Loucy (cell line): ENCODE data around the gene TNS4.

Source experiments
- EZH2phosphoT487 ChIP-seq: fragments of 200-600 bp; IDR thresholded peaks from 2 replicates; pipeline ENCODE4 v1.6.1; 2018; ENCODE audit warnings: antibody characterized with exemption, mild to moderate bottlenecking, moderate library complexity, borderline replicate concordance
- TF ChIP-seq, protein P1 (sequence below): fragments of 200-600 bp; sonication (generic); conservative IDR thresholded peaks from 2 replicates; pipeline ENCODE4 v1.5.1; 2014; ENCODE audit warnings: mild to moderate bottlenecking, antibody characterized with exemption, low read length

DNA sequence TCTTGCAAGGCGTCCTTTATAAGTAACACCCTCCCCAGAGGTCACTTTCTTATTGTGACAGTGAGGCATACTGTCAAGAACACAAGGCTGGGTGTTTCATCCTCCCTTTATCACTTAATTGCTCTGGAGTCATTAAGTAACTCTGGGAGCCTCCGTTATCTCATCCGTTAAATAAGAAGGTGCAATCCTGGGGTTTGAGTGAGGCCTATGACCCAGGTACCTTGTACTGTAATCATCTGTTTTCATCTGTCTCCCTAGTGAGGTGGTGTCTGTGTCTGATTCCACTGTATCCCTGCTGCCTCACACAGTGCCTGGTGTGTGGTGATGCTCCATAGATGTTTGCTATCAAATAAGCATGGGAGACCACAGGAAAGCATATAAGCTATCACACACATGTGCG, 17.7 kb downstream of the TNS4 start:
- TF ChIP-seq, protein P1, sequence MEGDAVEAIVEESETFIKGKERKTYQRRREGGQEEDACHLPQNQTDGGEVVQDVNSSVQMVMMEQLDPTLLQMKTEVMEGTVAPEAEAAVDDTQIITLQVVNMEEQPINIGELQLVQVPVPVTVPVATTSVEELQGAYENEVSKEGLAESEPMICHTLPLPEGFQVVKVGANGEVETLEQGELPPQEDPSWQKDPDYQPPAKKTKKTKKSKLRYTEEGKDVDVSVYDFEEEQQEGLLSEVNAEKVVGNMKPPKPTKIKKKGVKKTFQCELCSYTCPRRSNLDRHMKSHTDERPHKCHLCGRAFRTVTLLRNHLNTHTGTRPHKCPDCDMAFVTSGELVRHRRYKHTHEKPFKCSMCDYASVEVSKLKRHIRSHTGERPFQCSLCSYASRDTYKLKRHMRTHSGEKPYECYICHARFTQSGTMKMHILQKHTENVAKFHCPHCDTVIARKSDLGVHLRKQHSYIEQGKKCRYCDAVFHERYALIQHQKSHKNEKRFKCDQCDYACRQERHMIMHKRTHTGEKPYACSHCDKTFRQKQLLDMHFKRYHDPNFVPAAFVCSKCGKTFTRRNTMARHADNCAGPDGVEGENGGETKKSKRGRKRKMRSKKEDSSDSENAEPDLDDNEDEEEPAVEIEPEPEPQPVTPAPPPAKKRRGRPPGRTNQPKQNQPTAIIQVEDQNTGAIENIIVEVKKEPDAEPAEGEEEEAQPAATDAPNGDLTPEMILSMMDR: no peak
- TF ChIP-seq EZH2phosphoT487: no peak
